Ovary (tissue), 9 donors: Measurements from ENCODE around the gene RFESD. TPM values are rescaled to one million over a fixed set of nuclear protein-coding genes. Genes with fewer than 3 reads are reported as not detected.

Source experiments
- DNase-seq, 5 donors: peaks; one replicate each; pipeline ENCODE4 v3.0.0-alpha.2; 2019 to 2020
- H3K27ac ChIP-seq, 2 donors: fragments of 200-600 bp; one replicate each; pipeline versions ENCODE4 v1.5.1 to v1.8.0; 2019 to 2022
- H3K27me3 ChIP-seq: fragments of 200-600 bp; one replicate; pipeline ENCODE4 v1.8.0; 2022
- H3K36me3 ChIP-seq: fragments of 200-600 bp; sonication (generic); one replicate; pipeline ENCODE4 v1.5.1; 2019
- H3K4me1 ChIP-seq: one replicate; pipeline ENCODE4 v1.8.1; 2013; ENCODE audit warnings: mild to moderate bottlenecking, moderate library complexity; ENCODE audit not compliant: insufficient read depth
- H3K4me3 ChIP-seq: fragments of 200-600 bp; sonication (generic); one replicate; pipeline ENCODE4 v1.5.1; 2017
- H3K9me3 ChIP-seq, 2 donors: fragments of 200-600 bp in 1 of 2; sonication (generic) in 1 of 2; one replicate each; pipeline versions ENCODE4 v1.5.1 to v1.8.1; 2013 to 2019; ENCODE audit warnings: mild to moderate bottlenecking in 1 of 2, moderate library complexity in 1 of 2
- CTCF ChIP-seq, 3 donors: fragments of 450-650 bp in 2 of 3; fragments of 200-600 bp in 1 of 3; IDR thresholded peaks; one replicate each; pipeline versions ENCODE4 v1.5.1 to v1.8.0; 2016 to 2022; ENCODE audit warnings: antibody characterized with exemption in 3 of 3, mild to moderate bottlenecking in 1 of 3
- EP300 ChIP-seq: sonication (generic); formaldehyde crosslinking; IDR thresholded peaks from one replicate; pipeline ENCODE4 v1.6.1; 2017; ENCODE audit warnings: antibody characterized with exemption
- POLR2A ChIP-seq: fragments of 450-650 bp; IDR thresholded peaks from one replicate; pipeline ENCODE4 v1.6.1; 2017; ENCODE audit warnings: antibody characterized with exemption, mild to moderate bottlenecking, moderate library complexity
- WGBS, 3 donors: extraction: QIAGEN DNeasy Blood & Tissue Kit in 1 of 3; methylation state at CpG; one replicate each; pipeline versions ENCODE4 v1.1.5 to v1.1.7; 2013 to 2017; 5-methylcytosine and 5-hydroxymethylcytosine counted together
- intact Hi-C, 4 donors: fragments of 100-400 bp; cut with DNase I; formaldehyde crosslinking; loops; one replicate each; pipeline versions ENCODE4 v1.11.0 to v1.15.1; 2022 to 2023
- polyA plus RNA-seq, 2 donors: library from polyadenylated mRNA; stranded (reverse); fragments of 200-250 nt in 1 of 2; fragments of 350-450 nt in 1 of 2; fragmentation: Illumina TruSeq in 1 of 2; extraction: RNeasy Lipid Tissue Mini Kit (QIAGEN cat#74804) in 1 of 2; gene quantifications; one replicate each; pipeline ENCODE4 v1.2.3, GENCODE V29; 2013 to 2014
- total RNA-seq, 7 donors: library from RNA; depleted of rRNA in 2 of 7; stranded (reverse); fragments of >200 nt in 2 of 7; fragmentation: NEBNext Ultra II Directional in 3 of 7; extraction: Animal tissue kit (Norgen Biotek cat#: 25700) in 3 of 7; gene quantifications; one replicate each; pipeline versions ENCODE4 v1.1.0 to v1.2.4, GENCODE V29; 2016 to 2023
- donor health status: DM: no; HTN: no; CAD: no; lungs with moderate emphysema.
- donor health status: DM: no; HTN: no; CAD: no.
- donor health status: Bipolar disorder and iron deficiency.
- donor health status: DM: yes; HTN: yes; CAD: no.
- donor health status: DM: no; HTN: no; CAD: no.
- donor health status: DM: yes; HTN: yes; CAD: no.

The RFESD gene
- total and polyA plus RNA-seq, 9 donors = 1.1 to 5.0 (median 3.2) TPM

- intact Hi-C loops = no loop called here
- no peak overlapping the region for H3K4me3 ChIP-seq
- H3K27me3 ChIP-seq = no peaks in the 10 kb centered on the region
- H3K36me3 ChIP-seq = no peaks in the 10 kb centered on the region
- TF ChIP-seq POLR2A = no peak
- no peak for TF ChIP-seq EP300
- no peak for TF ChIP-seq CTCF (IDR thresholded peaks at IDR 0.05)
- DNase-seq = no peak
- 77 to 85% (median 78%) methylated on average over 9 of the region's 9 CpGs for WGBS, 3 donors
- peaks cover 11% of the 10 kb centered on the region for H3K4me1 ChIP-seq
- no peaks in the 10 kb centered on the region for H3K9me3 ChIP-seq
- no peak overlapping the region for H3K27ac ChIP-seq
These were observed 60.5 kb downstream of the RFESD start for GRCh38 chr5:95707055-95707454.

Other genes starting within 250 kb of the RFESD start
- gene SKIC3, start 91.8 kb upstream of the RFESD start, total RNA-seq = 10 to 100 TPM; 51.9 to 77.6 (median 60.7) TPM
- 10 to 100 TPM; 18.6 to 31.8 TPM for gene SKIC3, start 91.8 kb upstream of the RFESD start, polyA plus RNA-seq
- gene ARSK, start 91.7 kb upstream of the RFESD start, total RNA-seq = 1 to 10 TPM; 4.5 to 8.1 (median 5.6) TPM
- 1 to 10 TPM; 4.4 to 7.8 TPM for gene ARSK, start 91.7 kb upstream of the RFESD start, polyA plus RNA-seq
- under 1 TPM in 3 of 7 donors, not detected in 4; 0.10 to 0.50 (median 0.10) TPM for gene GPR150, start 26.7 kb upstream of the RFESD start, total RNA-seq
- gene GPR150, start 26.7 kb upstream of the RFESD start, polyA plus RNA-seq = under 1 TPM; 0.05 to 0.28 TPM
- 1 to 10 TPM in 2 of 7 donors, under 1 TPM in 5; 0.46 to 1.7 (median 0.76) TPM for gene SPATA9, start 36.2 kb downstream of the RFESD start, total RNA-seq
- gene SPATA9, start 36.2 kb downstream of the RFESD start, polyA plus RNA-seq = 1 to 10 TPM; 1.0 to 1.3 TPM
- 100 to 1,000 TPM; 106 to 221 (median 200) TPM for gene RHOBTB3, start 84.6 kb downstream of the RFESD start, total RNA-seq
- gene RHOBTB3, start 84.6 kb downstream of the RFESD start, polyA plus RNA-seq = 100 to 1,000 TPM in 1 of 2 donors, 10 to 100 TPM in 1; 52.8 to 133 TPM
- gene GLRX, start 175.9 kb downstream of the RFESD start, total RNA-seq = 10 to 100 TPM in 4 of 7 donors, 1 to 10 TPM in 3; 4.1 to 17.8 (median 11.3) TPM
- gene GLRX, start 175.9 kb downstream of the RFESD start, polyA plus RNA-seq = 10 to 100 TPM; 16.7 to 35.7 TPM